UCSD-AML1 (cell line): Measurements from ENCODE around the gene MAPK6.
"Not testable (repeated sequence)": the region's sequence is repeated elsewhere in the genome, so short reads cannot be mapped to it uniquely, and the experiment has no call there.

Experiments used
- DNase-seq: peaks from one replicate; lab custom pipeline; 2025; ENCODE audit not compliant: unreplicated experiment; lab: John Stamatoyannopoulos, UW

The MAPK6 gene

DNA sequence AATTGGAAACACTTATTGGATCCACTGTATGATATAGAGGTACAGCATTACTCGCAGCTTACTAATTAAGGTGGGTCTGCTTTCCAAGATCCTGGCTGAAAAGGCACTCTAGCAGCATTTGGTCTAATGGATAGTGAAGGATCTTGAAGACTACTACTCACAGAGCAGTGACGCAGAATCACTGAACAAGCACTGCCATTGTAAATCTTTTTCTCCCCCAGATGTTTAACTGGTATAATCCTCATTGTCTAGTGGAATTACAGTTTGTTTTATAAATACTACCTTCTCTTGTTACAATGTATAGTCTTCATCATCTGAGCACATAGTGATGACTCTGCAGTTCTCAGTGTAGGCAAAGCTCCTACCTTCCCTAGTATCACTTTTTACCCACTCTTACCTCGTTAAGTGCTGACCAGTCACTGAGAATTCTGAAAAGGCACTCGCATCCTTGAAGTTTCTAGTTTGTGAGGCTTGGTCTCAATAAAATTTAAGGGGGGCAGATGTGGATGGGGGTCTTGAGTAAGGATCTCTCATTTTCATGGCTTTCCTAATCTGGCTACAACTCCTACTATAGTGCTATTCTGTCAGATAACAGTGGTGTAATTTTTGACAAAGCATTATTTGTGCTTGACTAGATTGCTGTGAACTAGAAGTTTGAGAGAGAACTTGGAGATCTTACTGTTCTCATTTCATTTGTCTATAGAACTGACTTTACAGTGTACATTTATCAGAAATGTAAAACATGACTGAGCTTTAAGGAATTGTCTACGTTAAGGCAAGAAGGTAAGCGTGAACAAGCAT, 23.2 kb downstream of the MAPK6 start:
- DNase-seq = no peak

DNA sequence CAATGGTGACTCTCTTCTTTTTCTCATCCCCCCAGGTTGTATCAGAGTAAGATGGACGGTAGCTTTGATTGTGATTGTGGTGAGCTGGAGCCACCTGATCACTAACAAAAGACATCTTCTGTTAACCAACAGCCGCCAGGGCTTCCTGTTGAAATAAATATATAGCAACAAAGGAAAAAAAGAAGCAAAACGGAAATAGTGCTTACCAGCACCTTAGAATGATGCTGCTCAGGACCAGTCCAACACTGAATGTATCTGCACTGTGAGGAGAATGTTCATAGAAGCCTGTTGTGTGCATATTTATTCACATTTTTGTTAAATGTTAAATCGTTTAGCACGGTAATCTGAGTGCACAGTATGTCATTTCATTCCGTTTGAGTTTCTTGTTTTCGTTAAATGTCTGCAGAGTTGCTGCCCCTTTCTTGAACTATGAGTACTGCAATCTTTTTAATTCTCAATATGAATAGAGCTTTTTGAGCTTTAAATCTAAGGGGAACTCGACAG, 26.8 kb downstream of the MAPK6 start:
- not testable (repeated sequence) for DNase-seq

DNA sequence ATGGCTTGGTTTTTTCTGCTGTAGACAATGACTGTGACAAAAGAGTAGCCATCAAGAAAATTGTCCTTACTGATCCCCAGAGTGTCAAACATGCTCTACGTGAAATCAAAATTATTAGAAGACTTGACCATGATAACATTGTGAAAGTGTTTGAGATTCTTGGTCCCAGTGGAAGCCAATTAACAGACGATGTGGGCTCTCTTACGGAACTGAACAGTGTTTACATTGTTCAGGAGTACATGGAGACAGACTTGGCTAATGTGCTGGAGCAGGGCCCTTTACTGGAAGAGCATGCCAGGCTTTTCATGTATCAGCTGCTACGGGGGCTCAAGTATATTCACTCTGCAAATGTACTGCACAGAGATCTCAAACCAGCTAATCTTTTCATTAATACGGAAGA, 27.5 kb downstream of the MAPK6 start:
- not testable (repeated sequence) for DNase-seq

DNA sequence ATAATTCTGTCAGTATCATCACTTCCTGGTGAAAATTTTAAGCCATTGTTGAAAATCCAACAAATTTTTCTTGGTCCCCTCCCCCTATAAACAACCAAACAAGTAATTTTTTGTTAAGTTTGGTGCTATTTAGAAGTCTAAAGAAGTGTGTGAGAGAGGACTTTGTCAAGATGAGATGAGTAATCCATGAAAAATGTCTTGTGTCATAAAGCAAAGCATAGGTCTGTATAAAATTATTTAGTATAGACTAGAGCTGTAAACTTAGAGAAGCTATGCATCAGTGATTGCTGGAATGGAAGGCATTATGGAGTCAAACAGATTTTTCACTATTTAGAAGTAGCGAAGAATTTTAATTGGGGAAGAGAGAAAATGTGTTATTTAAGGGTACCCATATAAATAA, 31.4 kb downstream of the MAPK6 start:
- DNase-seq = no peak

DNA sequence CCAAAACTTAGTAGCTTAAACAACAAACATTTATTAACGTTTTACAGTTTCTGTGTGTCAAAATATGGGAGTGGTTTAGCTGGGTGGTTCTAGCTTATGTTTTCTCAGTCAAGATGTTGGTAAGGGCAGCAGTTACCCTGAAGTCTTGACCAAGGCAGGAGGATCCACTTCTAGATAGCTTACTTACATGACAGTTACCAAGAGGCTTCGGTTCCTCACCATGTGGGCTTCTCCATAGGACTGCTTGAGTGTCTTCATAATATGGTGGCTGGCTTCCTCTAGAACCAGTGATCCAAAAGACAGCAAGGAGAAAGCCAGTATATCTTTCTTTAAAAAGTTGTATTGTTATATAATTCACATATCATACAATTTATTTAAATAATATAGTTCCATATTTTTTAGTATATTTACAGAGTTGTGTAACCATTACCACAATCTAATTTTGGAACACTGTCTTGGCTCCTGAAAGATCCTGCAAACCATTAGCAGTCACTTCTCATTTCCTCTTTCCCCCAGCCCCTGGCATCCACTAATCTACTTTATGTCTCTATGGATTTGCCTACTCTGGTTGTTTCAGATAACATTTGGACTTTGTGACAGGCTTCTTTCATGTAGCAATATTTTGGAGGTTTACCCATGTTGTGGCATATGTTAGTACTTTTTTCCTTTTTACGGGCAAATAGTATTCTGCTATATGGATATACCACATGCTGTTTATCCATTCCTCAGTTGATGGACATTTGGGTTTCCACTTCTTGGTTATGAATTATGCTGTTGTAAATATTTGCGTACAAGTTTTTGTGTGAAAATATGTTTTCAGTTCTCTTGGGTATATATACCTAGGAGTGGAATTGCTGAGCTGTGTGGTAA, 33.3 kb downstream of the MAPK6 start:
- no peak for DNase-seq

DNA sequence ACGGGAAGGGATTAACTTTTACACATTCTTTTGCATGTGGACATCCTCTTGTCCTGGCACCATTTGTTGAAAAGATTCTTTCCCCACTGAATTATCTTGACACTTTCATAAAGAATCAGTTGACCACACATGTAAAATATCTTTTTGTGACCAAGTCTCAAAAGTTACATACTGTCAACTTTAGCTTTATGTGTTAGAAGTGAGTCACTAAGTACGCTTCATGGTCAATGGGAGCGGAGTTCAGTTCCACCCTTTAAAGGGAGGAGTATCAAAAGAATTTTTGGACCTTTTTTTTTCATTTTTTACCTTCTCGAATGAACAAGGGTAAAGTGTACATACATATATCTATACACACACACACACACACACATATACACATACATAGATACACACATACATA, 35.4 kb downstream of the MAPK6 start:
- DNase-seq = no peak

DNA sequence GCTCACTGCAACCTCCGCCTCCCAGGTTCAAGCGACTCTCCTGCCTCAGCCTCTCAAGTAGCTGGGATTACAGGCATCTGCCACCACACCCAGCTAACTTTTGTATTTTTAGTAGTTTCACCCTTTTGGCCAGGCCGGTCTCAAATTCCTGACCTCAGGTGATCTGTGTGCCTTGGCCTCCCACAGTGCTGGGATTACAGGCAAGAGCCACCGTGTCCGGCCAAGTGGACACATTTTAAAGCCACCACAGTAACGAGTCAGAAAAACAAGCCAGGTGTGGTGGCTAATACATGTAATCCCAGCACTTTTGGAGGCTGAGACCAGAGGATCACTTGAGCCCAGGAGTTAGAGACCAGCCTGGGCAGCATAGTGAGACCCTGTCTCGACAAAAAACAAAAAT, 35.8 kb downstream of the MAPK6 start:
- not testable (repeated sequence) for DNase-seq

DNA sequence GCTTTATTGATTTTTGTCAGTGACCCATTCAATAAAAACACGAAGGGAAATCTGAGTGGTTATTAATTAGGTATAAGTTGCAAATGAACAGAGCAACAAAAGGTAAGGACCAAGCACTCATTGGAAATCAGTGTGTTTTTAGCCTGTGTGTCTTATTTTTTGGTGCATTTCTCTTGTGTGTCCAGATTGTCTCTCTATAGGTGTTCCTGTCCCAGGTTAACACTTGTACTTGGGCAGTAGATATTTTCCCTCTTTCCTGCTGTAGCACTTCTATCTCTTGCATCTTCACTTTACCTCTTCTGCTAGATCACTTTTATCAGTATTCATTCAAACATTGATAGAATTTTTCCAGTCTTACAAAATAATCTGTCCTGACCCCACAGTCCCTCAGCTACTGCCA, 37.0 kb downstream of the MAPK6 start:
- DNase-seq = no peak

DNA sequence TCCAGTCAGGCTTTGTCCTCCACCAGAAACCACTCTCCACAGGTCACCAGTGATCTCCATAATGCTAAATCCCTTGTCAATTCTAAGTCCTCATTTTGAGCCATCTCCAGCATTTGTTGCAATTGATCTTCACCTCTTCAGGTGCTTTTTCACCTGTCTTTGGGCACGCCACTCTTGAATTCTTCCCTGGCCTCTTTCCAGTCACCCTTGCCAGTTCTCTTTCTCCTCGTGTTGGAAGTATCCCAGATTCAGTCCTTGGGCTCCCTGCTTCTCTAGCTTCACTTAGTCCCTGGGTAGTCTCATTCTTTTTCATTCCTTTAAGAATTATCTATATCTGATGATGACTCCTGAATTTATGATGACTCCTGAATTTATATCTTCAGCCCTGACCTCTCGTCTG, 37.5 kb downstream of the MAPK6 start:
- no peak for DNase-seq

DNA sequence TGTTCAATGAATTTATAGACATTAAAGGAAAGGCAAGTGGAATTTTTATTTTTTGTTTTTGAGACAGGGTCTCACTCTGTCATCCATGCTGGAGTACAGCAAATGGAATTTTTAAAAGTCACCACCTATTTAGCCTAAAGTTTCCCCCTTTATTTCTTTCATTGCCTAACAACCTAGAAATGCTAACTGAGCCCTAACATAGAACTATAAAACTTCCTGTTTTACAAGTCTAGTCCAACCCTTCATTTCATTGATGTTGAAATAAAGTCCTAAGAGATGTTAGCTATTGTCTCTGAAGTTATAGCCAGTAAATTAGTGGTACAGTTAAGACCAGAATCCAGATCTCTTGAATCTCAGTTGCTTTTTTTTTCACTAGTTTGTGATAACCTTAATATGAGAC, 39.0 kb downstream of the MAPK6 start:
- no peak for DNase-seq

DNA sequence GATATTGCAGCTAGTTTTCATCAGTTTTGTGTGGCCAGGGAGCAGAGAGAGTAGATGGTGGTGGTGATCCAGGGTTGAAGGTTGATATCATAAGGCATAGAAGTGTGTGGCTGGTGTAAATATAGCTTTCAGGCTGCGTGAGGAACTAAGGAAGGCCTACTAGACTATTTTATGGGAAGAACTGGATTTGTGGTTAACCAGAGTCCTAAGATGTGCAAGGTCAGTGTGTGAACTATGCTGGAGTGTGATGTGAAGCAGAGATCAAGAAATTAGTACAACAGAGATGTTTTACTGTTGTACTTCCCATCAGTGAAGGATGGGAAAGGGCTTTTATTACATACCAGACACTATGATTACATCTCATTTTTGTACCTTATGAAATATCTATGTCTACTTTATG, 41.5 kb downstream of the MAPK6 start:
- DNase-seq = no peak

DNA sequence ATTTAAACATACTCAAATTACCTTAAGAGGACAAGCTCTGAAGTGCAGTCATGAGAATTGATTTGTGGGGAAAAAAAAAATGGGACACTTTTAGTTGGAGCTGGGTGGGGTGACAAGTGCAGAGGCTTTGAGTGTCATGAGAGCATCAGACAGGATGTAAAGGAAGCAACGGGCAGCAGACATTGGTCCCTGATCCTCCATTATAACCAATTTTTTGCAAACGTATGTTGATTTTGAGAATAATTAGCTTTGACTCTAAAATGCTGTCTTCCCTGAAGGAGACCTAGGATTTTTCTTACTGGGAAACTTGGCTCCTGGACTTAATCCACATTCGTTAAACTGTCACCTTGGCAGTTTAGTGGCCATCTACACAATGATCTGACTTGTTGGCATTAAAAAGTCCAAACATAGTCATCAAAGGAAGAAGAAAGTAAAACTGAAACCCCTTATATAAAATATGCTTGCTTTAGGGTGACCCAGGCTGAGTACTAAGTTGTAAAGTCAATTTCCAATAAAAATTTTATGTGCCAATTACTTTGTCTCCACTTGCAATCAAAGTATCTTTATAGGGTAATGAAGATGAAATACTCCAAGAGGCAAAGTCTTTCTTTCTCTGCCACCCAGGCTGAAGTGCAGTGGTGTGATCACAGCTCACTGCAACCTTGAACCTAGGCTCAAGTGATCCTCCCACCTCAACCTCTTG, 48.0 kb downstream of the MAPK6 start:
- DNase-seq = no peak

DNA sequence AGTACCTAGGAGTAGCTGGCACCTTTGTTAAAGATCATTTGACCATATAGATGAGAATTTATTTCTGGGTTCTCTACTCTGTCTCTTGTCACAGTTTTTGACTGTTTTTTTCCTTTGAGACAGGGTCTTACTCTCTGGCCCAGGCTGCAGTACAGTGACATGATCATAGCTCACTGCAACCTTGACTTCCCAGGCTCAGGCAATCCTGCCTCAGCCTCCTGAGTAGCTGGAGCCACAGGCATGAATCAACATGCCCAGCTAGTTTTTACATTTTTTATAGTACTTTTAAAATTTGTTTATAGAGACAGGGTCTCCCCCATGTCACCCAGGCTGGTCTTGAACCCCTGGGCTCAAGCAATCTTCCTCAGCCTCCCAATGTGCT, 48.5 kb downstream of the MAPK6 start:
- DNase-seq = no peak

DNA sequence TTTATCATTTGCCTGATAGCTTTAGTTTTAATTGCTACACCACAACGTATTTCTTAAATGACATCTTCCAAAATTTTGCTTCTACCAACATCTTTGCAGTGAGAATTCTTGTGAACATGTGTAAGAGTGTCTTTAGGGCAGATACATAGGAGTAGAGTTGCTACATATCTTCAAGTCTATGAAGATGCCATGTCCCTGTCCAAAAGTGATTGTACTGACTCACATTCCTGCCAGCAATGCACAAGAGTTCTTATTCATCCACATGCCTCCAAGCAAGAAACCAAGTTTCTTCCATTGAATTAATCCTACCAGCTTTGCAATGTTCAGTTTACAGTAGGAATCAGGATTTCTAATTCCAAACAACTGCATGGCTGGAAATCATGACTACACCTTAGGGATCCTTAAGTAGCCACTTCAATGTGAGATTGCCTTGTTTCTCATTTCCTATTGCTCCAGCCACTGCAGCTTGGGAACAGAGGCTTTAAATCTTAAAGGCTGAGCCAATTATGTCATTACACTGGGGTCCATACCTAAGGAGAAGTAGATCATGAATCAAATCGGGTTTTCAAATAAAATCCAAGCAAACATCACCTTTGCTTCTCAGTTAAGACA, 49.1 kb downstream of the MAPK6 start:
- DNase-seq = no peak

DNA sequence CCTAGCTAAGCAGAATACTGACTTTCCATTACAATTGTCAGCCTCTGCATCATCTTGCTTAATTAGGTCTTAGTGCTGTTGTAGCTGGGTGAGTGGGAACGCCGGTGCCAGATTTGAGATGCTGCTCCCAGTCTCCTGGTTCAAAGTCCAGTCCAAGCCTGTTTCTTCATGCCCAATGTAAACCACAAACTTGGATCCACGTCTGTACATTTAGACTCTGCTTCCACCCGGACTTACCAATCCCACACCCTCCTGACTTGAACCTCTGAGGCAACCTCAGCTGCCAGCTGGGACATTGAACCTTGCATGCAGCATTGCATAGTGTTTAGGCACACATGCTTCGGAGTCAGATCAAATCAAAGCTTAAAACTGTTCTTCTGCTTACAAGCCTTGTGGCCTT, 50.5 kb downstream of the MAPK6 start:
- no peak for DNase-seq

DNA sequence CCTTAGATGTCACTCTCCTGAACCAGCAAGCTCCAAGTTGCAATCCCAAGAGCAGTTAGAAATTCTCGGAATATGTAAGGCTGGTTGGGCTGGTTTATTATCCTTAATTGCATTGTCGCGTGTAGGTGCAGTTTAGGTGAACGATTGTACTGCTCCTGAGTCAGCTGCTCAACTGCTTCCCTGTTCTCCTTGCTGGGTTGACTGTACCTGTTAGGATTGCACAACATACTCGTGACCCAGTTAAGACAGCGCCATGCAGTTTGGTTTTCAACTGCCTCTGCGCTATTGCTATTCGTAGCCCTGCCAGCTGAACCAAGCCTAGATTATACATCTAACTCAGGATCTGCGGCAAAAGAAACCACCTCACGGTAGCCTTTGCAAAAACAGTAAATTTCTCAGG, 52.6 kb downstream of the MAPK6 start:
- no peak for DNase-seq

DNA sequence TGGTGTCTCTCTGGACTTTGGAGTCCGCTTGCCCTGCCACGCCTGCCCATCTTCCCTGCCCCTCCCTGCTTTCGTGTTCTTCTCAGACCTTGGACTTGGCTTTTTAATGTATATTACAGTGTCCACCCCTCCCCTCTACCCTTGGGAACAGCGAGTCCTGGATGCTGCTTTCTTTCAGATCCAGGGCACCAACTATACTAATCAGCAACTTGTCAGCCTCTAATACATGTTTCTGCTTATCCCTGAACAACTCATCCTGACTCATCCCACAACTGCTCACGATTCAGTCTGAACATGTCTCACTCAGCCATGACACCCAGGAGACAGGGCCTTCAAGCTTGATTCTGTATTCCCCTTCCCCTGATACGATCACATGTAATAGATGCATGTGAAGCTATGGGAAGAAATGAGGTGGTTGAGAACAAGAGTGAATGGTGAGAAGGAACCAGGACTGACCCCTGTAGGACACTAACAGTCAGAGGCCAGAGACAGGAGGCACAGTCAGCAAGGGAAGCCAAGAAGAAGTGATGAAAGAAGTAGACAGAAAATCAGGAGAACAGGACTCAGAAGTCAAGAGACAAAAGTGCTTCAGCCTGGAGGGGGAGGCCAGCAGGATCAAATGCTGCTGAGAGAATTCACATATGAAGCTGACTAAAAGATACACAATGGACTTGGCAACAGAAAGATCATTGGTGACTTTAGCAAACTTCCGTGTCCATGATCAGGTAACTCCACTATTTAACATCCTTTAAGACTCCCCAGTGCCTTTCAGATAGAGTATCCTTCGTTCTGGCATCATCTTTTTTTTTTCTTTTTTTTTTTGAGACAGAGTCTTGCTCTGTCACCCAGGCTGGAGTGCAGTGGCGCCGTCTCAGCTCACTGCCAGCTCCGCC, 58.1 kb downstream of the MAPK6 start:
- DNase-seq = no peak

DNA sequence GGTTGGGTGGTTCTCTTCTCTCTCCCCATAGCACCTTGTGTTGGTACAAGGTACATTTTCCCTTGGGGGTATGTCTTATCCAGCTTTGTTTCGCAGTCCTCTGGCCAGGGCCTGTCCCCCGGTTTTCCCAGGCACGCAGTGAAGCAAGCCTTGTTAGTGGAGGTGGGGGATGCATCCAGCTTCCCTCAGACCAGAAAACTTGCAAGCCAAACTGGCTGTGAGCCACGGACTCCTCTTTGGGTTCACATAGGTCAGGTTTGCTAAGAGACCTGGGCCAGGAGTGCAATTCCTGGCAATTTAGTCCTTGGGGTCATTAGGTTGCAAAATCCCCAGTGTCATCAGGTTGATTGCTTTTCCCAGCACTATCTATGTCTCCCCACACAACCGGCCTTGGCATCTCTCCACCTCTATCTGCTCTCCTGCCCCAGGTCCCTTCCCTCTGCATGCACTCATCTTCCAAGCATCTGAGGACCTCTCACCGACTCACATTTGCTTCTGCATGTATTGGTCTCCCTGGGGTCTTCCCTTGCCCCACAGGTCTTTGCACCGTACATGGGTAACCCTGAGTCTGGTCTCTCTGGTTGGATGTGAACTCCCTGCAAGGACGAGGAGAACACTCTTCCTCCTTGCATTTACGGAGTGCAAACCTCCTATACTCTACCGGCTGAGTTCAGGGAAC, 59.3 kb downstream of the MAPK6 start:
- DNase-seq = no peak

DNA sequence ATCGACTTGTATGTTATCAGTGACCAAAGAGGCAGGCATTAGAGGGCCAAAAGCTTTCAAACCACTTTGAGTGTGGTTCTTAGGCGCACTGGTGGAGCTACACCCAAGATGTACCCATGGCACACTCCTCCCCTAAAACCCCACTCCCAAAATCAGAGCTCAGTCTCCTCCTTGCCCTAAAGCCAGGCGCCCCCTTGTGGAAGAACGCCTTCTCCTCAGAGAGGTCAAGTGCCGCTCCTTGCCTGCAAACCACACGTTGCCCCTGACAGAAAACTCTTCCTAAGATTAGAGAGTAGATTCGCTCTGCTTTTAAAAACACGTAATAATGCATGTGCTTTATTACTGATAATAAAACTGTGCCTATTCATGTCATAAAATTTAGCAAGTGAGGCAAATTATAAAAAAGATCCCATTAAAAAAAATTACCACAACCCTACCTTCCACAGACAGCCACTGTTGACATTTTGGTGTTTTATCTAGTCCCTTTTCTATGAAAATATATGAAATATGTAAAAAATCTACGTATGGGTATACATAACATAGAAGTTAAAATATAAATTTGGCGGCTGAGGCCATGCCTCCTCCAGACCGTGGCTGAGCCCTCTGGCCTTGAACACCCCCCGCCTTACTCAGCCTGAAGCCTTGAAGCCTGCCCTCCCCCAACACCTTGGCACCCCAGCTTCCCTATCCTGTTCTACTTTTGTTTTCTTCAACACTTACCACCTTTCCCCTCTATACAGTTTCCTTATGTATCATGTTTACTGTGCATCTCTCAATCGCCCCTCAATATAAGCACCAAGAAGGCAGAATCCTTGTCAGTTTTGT, 60.1 kb downstream of the MAPK6 start:
- DNase-seq = peak; percentile 72
